OCI-LY3 (cell line): ENCODE measurements around the gene CDH23.

Source experiments
- EZH2phosphoT487 ChIP-seq: fragments of 200-600 bp; shearing (Covaris generic); IDR thresholded peaks from 2 replicates; pipeline ENCODE4 v1.6.1; 2018; ENCODE audit warnings: antibody characterized with exemption, mixed run types, low read depth
- TF ChIP-seq, protein P1 (sequence below): fragments of 200-600, 300-600 bp; sonication (generic); IDR thresholded peaks from 2 replicates; pipeline ENCODE4 v1.5.1; 2014; ENCODE audit warnings: antibody characterized with exemption, low read length, low read depth

- TF ChIP-seq, protein P1, sequence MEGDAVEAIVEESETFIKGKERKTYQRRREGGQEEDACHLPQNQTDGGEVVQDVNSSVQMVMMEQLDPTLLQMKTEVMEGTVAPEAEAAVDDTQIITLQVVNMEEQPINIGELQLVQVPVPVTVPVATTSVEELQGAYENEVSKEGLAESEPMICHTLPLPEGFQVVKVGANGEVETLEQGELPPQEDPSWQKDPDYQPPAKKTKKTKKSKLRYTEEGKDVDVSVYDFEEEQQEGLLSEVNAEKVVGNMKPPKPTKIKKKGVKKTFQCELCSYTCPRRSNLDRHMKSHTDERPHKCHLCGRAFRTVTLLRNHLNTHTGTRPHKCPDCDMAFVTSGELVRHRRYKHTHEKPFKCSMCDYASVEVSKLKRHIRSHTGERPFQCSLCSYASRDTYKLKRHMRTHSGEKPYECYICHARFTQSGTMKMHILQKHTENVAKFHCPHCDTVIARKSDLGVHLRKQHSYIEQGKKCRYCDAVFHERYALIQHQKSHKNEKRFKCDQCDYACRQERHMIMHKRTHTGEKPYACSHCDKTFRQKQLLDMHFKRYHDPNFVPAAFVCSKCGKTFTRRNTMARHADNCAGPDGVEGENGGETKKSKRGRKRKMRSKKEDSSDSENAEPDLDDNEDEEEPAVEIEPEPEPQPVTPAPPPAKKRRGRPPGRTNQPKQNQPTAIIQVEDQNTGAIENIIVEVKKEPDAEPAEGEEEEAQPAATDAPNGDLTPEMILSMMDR: no peak
- no peak for TF ChIP-seq EZH2phosphoT487
Observed at GRCh38 chr10:71558991-71559390, 162.3 kb downstream of the CDH23 start.
